Middle frontal gyrus (tissue), 1 donor: ENCODE results near the gene SRC.

Source experiments
- DNase-seq: peaks from one replicate; pipeline ENCODE4 v3.0.0-alpha.2; 2015; ENCODE audit warnings: low spot score; ENCODE audit errors: extremely low spot score

The SRC gene

DNA sequence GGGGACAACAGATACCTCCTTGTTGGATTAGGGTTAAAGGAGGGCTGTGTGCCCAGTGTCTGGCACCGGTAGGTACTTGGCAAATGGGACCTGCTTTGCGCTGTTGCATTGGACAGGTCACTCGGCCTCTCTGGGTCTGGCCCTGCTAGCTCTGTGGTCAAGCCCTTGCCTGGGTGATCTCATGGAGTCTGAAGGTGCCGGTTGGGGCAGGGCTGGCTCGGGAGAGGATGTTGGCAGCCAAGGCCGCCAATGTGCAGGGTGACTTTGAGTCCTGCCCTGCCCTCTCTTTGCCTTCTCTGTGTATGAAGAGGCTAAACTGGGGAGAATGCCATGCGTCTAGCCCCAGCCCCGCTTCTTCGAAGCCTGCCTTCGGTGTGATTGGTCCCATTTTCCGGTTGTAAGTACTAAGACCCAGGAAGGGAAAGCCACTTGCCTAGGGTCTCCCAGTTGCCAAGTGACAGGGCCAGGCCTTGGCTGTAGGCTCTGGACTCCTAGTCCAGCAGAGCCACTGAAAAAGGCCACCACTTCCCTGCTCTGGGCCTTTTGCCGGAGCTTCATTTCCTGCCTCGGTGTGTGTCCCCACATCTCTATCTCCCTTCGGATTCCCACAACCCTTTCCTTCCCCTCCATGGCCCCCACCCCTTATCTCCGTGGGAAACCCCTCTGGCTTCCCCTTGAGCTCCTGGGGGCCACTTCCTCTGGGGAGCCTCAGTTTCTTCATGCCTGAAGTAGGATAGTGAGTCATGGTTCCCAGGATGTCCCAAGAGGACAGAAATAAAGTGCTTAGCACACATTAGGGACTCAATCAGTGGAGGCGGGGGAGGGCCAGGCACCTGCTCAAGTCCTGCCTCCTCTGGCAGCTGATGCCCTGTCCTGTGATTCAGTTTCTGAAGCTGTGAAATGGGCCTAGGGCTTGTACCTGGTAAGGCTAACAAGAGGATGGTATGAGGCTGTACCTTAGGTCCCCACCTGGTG, 3.9 kb downstream of the SRC start:
- DNase-seq: no peak

DNA sequence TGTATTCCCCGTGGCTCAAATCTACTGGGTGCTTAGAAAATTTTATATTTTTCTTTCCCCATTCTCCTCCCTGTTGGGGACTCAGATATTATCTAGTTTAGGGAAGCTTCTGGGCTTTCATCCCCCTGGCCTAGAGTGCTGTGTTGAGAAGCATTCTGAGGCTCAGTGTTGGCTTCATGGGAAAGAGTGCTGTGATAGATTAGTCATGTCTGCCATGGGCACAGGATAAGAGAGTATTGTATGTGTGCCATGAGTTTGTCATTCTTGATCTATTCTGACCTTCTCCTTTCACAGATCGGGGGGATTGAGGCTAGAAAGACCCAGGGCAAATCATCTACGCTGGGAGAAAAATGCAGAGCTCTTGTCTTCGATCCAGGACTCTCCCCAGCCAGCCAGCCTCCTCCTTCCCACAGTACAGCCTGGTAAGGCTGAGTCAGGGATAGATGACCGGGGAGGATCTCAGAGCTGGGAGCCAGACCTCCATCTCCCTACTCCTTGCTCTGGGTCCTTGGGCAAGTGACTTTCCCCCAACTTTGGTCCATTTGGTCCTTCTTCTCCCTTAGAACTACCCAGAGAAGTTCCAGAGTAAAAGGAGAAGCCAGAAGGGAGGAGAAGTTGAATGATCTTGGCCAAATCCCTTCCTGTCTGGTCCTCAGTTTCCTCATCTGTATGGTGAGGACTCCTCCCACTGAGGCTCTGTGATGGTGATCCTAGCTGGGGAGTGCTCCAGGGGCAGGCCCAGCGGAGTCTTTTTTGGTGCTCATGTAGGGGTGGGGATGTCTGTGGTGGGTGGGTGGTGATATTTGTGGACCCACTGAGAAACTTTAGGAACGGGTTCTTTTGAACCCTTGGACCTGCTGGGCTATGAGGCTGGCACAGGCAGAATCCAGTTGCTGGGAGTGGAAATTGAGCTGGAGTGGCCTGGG, 5.0 kb downstream of the SRC start:
- DNase-seq: no peak

DNA sequence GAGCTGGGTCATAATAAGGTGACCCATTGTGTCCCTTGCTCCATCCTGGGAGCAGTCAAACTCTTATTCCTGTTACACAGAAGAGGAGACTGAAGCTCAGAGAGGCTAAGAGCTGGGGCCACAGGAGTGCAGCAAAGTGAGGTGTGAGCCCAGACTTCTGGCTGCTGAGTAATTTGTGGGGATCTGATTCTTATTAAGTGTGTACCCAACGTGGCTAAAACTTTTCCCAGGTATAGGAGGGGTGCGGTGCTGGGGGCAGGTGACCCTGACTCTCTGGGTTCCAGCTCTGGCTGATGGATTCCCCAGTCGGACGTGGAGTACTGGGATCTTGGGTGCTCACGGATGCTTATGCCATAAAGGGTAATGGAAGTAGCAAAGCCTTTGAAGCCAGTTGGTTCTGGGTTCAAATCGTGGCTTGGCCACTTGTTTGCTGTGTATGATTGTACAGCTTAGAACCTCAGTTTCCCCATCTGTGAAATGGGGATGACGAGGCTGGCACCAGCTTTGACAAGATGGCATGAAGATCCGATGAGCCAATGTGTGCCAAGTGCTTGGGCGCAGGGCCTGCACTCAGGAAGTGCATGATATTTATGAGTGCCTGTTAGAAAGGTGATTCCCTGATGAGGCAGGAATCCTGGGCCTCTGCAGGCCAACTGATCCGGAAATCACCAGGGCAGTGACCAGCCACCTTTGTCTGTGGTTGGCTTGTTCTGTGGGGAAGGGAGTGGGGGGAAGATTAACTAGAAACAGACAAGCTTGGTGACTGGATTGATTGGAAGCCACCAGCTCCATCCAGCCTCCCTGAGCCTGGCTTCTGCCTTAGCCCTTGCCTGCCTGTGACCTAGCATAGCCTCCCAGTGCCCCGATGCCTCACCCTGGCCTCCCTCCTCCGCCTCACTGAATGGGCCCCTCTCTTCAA, 6.0 kb downstream of the SRC start:
- no peak for DNase-seq

DNA sequence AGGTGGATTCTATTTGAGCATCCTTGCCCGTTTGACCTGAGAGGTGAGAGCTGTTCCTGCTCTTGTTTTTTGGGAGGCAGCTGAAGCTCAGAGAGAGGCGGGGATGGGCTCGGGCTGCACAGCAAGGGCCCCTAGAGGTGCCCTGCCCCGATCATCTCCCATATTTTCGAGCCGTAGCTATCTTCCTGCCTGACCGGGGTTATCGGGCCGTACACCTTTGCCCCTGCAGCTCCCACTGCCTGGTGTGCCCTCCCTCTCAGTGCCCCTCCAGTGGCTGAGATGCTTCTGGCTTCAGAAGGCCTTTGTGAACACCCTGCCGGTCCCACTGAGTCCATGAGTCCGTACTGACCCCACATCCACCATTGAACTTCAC, 6.7 kb downstream of the SRC start:
- no peak for DNase-seq

DNA sequence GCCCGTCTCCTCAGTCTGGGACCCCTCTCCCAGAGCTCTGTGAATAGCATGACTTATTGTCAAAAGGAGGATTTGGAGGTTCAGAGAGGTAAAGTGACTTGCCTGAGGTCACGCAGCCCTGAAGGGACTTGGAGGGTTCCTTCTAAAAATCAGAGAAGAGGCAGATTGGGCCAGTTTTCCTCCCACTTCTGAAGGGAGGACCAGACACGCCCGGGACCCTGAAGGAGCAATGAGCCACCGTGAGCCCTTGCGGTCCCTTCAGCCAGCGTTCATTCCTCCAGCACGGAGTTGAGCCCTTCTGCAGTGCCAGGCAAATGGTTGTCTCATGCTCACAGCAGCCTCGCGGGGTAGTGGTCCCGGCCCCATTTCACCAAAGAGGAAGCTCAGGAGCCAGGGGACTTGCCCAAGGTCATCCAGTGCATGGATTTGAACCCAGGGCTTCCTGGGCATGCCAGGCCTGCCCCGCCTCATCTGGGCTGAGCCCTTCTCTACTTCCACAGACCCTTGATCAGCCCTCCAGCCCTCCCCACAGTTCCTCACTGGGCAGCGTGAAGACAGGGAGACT, 7.4 kb downstream of the SRC start:
- DNase-seq: no peak

DNA sequence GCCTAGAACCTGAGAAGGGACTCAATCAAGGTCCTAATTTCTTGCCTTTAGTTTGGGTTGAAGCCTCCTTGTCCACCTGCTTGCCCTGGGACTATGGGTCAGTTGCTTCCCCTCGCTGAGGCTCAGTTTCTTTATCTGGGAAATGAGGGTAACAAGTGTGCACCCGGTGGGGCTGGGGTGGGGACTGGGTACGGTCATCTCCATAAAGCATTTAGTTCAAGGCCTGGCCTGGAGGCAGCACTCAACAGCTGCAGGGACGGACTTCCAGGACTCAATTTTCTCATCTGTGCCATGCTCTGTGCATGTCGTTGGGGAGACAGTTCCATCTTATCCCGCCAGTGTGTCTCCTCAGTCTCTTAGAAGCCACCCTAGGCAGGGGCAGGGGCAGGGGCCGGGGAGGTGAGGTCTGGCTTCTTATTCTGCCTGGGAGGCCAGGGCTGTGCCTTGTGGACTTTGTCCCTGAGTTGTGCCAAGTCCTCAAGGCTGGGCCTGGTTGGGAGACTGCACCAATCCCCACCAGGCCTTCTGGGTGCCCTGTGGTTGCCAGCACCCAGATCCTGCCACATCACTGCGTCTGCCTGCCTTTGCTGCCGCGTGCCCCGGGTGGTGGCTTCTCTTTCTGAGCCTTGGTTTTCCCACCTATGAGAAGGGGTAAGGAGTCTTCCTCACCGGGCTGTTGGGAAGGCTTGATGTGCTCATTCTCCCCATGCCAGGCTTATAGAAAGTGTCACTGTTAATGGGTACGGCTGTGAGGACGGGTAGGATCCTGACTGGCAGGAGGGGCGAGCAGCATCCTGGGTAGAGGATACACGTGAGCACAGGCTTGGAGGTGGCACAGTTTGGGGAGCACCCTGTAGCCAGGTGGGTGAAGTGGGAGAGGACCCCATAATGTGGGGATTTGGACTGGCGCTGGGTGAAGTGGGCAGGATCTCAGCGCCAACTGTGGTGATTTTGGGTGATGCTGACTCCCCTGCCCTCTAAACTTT, 8.6 kb downstream of the SRC start:
- DNase-seq: no peak

DNA sequence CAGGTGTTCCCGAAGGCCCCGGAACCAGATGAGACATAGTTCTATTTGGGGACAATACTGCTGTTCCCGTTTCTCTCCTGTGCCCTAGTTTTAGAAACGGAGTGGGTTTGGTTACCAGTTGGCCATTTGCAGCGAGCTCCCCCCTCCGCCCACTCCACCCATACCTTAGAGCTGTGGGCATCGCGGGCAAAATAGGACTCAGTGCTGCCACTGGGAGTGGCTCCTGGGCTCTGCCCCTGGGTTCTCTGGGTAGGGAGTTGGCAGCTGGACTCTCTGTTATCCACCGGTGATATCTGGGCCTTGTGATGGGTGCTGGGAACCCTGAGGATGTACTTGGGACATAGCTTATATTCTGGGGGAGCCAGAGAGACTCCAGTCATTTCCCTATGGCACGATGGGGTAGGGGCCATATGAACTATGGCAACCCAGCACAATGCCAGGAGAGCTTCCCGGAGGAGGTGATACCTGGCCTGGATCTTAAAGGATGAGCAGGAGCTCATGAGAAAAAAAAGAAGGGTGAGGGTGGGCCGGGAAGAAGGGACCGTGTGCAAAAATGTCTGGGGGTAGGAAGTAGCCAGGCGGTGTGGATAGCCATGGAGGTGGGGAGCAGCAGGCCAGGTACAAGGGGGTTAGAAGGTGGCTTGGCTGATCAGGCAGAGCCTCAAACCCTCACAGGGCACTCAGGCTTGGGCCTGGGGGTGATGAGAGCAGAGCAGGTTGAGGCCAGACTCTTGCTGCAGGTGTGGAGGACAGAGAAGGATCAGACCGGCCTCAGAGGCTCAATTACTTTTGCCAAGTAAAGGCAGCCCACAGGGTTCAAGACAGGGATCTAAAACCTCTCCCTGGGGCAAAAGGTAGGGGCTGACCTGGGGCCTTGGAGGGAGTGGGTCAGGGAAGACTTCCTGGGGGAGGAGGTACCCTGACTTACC, 9.6 kb downstream of the SRC start:
- no peak for DNase-seq

DNA sequence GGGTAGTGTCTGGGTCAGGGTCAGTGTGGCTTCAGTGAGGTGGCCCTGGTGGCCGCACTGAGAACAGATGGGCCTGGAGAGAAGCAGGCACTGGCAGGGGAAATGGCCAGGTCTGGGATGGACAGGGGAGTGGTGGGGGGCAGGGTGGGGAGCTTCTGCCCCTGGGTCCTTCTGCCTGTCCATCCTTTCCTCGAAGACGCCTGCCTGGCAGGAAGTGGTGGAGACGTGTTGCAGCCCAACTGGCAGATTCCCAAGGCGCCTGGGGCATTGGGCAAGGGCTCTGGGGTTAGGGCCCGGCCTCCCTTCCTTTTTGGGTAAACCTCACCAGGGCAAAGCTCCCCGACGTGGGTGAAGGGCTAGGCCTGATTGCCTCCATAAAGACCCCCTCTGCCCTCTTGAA, 10.4 kb downstream of the SRC start:
- no peak for DNase-seq

DNA sequence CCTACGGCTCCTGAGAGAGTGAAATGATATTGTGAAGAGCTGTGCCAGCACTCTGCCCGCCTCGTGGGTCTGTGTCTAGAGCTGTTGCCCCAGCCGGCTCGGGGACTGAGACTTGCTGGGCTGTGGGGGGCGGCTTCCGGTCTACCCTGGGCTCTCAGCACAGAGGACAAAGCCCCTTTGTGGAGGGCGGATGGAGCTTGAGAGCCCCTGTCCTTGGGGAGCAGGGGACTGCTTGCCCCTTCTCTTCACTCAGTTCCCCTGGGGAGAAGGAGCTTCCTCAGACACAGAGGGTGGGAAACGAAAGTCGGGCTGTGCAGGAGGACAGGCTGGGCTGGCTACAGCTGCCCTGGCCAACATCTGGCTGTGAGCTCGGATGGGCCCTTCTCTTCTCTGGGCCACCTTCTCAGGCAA, 11.0 kb downstream of the SRC start:
- no peak for DNase-seq

DNA sequence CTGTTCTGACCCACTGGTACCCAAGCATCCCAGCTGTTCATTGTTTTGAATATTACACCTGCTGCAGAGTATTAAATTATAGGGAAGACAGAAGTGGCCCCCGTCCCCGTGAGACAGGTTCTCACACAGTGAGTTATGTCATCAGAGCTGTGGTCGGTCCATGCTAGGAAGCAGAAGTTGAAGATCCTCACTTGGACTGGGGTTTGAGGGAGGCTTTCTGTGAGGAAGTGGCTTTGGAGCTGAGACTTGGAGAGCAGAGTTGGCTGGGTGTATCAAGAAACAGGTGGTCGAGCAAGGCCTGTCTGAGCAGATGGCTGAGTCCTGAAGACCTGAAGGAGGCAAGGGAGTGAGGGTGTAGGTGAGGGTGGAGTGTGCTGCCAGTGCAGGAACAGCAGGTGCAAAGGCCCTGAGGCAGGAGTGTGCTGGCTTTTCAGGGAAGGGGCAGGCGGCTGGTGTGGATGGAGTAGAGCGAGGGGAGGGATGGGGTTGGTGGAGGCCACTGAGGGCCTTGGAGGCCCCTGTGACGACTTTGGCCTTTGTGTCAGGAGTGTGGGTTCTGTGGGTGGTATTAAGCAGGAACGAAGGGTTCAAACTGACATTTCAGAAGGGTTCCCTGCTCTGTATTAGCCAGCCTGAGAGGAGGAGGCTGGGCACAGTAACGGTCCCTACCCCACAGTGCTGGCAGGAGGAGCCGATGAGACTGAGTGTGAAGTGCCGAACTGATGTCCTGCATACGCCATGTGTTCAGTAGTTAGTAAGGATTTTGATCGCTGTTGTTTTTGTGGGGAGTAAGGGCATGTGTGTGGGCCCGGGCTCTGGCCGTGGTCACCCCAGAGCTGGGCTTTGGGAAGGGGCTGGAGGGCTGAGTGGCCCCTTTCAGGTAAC, 11.8 kb downstream of the SRC start:
- no peak for DNase-seq

DNA sequence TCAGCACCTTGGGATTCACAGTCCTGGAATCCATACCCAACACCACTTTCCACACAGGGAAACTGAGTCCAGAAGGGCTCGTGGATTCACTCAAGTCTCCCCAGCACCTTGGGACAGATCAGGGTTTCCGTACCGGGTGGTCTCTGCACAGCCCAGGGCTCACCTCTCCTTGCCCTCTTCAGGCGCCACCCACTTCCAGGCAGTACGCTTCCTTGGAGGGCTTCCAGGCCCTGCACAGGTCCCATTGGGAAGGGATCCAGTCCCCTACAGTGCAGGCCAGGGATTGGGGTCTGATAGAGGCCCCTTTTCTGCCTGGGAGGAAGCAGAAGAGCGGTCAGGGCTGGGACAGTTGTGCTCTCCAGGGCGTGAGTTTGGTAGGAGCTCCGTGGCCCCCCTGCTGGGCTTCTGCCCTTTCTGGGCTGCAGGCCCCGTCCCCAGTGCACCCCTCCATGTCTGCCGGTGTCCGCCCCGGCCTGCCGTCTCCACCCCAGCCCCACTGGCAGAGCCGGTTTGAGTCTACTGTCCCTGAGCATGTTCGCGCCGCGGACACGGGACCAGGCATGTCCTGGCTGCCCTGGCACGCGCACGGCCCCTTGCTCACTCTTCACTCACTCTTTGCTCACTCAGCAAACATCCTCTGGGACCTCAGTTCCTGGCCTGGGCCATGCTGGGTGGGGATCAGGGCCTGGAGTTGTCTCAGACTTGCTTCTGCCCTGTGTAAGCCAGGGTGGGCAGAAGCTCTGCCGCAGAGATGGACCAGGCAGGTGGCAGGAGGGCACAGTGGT, 12.6 kb downstream of the SRC start:
- DNase-seq: no peak

DNA sequence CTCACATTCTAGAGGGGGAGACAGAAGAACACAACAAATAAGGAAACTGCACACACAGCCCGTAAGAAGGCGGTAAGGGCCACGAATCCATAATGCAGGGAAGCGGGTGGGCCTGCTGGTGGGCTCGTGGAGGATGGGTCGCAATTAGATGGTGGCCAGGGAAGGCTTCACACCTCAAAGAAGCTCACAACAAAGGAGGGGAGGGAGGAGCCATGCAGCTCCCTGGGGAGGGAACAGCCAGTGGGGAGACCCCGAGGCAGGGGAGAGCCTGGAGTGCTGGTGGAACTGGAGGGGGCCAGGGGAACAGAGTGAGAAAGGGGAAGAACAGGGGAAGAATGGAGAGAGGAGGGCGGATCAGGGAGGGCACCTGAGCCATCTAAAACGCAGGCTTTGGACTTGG, 13.4 kb downstream of the SRC start:
- DNase-seq: no peak

DNA sequence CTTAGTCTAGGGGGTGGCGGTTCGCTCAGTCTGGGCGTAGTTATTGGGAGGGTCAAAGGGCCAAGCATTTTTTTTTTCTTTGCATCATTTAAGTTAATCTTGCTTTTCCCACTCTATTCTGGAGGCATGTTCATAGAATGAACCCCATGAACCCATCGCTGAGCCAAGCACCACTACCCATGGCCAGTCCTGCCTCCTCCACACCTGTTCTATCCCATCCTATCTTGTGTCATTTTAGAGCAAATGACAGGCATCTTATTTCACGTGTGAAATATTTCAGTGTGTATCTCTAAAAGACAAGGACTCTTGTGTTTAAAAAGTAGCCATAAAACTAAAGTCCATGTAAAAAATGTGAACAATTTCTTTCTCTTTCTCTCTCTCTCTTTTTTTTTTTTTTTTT, 13.9 kb downstream of the SRC start:
- no peak for DNase-seq

DNA sequence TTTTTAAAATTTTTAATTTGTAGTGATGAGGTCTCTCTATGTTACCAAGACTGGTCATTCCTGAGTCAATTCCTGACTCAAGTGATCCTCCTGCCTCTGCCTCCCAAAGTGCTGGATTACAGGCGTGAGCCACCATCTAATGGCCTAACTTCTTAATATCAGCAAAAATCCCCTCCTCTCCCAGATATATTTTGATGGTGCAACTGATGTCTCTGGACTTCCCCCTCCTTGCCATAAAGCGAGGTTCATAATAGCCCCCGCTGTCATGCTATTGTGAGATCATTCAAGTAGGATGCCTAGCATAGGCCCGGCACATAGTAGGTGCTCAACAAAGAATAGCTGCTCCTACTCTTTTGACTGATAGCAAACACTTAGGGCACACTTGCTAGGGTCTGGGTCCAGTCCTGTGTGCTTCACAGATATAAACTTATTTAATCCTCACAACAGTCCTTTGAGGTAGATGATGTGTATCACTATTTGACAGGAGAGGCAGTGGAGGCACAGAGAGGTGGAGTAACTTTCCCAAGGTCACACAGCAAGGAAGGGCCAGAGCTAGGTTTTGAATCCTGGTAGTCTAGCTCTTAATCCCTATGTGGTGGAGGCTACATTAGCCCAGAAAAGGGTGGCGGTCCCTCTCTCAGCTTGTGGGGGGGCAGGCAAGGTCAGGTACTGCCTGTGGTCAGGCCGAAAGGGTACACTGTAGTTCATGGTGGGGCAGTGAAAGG, 14.6 kb downstream of the SRC start:
- no peak for DNase-seq

DNA sequence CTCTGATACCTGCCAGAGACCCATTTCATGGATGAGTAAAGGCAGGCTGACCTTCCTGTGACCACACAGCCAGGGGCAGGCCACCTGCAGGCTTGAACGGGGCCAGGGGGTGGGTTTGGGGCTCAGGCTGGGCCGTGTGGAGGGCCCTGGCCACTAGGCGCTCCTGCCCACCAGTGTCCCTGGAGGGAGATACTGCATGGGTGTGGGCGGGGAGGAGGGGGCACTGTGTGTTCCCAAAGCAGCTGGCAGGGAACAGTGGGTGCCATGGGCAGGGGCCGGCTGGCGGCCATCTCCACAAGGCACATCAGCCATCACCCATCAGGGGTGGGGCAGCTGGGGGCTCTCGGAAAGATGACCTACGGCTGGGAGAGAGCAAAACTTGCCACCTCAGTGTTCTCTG, 15.4 kb downstream of the SRC start:
- no peak for DNase-seq

DNA sequence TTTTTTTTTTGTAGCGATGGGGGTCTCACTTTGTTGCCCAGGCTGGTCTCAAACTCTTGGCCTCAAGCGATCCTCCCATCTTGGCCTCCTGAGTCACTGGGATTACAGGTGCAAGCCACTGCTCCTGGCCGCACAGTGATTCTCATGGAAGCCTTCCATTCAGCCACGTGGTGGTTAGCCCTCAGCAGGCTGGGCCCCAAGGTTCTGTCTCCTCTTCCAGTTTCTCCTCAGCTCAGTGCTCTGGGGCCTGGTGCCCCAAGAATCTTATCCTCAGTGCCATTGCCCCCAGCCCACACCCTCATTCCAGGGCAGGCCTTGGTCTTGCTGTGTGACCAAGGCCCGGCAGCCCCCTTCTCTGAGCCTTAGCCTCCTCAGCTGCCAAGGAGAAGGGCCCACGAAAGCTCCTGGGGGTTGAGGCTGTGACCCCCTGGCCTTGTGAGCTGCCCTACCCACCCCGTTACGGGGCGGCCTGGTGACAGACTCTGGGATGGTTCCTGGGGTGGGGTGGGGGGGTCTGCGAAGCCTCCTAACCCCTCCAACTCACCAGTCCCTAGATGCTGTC, 16.4 kb downstream of the SRC start:
- no peak for DNase-seq
